GM18519 (cell line): ENCODE data around the gene BANF1.
A peak's percentile ranks its signal among the peaks of the same experiment; 100 is the strongest.

Experiments
- ATAC-seq: cut with Tn5 transposase; IDR thresholded peaks from one replicate; pipeline ENCODE4 v1.9.1; 2021; ENCODE audit warnings: mild to moderate bottlenecking, moderate library complexity; ENCODE audit not compliant: unreplicated experiment, low FRiP score

Gene BANF1

GRCh38 chr11:66035653-66036333, 33.5 kb downstream of the BANF1 start:
- ATAC-seq = no peak

GRCh38 chr11:66036334-66036710, 34.0 kb downstream of the BANF1 start:
- no peak for ATAC-seq

DNA sequence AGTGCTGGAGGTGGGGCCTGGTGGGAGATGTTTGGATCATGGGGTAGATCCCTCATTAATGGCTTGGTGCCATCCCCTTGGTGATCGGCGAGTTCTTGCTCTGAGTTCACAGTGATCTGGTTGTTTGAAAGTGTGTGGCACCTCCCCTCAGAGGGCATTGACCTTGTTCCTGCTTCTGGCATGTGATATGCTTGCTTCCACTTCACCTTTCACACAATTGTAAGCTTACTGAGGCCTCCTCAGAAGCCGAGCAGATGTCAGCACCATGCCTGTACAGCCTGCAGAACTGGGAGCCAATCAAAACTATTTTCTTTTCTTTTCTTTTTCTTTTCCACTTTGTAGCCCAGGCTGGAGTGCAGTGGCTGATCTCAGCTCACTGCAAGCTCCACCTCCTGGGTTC, 35.0 kb downstream of the BANF1 start:
- ATAC-seq = no peak

DNA sequence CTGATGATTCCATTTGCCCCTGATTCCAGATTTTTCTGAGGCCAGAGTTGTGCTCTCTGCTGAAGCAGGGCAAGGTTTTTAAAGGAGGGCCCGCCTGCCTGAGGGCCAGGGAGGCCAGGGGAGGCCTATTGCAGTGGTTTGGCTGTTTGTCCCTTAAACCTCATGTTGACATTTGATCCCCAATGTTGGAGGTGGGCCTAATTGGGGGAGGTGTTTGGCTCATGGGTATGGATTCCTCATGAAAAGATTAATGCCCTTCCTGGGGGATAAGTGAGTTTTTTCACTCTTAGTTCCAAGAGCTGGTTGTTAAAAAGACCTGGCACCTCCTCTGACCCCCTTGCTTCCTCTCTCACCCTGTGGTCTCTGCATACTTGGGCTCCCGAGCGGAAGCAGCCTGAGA, 37.5 kb downstream of the BANF1 start:
- ATAC-seq = no peak

- ATAC-seq = no peak
Measured at GRCh38 chr11:66042227-66042995, 40.1 kb downstream of the BANF1 start.

DNA sequence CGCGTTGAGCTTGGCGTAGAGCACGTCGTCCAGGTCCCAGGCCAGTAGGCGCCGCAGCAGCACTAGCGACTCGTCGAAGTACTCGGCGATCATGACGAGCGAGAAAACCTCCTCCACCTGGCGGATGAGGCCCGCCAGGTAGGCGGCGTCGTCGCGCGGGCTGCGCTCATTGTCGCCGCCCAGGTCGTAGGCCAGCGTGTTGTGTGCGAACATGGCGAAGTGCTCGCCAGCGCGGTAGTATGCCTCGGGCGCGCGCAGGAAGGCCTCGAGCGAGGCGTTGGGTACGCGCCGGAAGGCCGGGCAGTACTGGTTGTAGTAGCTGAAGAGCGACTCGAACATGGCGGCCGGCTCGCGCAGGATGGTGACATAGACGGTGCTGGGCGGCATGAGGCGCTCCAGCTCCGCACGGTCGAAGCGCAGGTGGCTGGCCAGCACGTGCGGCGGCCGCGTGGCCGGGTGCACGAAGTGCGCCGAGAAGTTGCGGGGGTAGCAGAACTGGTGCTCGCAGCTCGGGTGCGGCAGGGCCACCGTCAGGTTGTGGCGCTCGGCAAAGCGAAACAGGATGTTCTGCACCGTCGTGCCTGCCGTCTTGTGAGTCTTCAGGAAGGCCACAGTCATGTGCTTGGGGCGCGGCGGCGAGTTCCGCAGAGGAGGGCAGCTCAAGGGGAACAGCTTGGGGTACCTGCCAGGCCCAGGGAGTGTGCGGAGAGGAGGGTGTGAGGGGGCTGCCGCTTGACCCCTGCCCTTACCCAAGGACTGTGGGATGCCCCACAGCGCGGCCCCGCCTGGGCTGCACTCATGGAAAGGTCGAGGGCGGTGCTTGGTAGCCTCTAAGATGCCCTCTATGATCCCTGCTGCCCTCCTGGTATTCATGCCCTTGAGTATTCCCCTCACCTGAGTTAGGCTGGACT, 40.9 kb downstream of the BANF1 start:
- ATAC-seq = no peak

GRCh38 chr11:66044757-66045156, 42.5 kb downstream of the BANF1 start:
- no peak for ATAC-seq

GRCh38 chr11:66045177-66045639, 42.9 kb downstream of the BANF1 start:
- no peak for ATAC-seq

DNA sequence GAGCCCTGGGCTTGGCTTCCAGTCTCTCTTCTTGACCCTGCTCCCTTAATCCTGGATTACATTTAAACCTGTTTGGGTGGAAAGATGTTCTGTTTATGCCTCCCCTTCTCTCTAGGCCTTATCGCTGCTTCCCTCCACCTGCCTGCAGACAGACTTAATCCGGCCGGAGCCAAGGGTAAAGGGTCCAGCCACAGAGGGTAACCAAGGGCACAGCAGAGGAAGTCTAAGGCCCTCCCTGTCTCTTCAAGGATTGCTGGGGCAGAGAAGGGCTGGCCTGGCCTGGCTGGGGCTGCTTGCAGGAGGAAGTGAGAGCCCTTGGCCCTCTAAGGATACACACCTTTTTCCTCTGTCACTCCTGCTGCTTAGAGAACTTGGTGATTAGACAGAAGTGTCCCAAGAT, 44.6 kb downstream of the BANF1 start:
- ATAC-seq = no peak

DNA sequence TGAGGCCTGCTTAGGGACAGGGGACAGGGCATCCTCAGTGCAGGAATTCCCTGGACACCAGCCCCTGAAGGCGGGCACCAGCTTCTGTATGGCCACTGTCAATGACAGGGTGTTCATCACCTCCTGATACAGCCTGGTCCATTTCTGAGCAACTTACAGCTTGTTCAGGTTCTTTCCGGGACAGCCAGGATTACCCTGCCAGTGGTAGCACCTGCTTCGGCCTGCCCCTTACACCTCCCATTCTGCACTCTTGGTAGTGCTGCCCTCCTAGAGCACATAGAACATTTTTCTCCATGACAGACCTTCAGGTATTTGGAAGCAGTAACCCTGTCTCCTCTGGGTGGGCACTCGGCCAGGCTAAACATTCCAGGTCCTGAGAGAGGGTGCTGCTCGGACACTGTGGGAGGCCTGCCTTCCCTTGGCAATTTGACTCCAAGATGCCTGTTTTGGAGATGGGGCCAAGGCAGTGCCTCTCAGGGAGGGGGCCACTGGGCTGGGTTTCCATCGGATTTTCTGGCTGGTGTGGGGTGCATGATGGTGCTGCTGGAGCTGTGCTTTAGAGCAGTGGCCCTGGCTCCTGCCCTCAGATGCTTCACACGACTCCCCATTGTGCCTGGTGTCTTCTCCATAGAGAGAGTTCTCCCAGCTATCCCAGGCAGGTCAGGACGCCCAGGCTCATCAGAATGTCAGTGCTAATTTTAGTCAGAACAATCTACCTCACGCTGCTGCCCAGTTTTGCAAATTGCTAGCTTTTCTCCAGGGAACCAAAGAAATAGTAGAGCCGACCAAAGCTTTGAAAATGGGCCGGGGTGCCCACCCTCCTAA, 45.5 kb downstream of the BANF1 start:
- ATAC-seq = no peak

DNA sequence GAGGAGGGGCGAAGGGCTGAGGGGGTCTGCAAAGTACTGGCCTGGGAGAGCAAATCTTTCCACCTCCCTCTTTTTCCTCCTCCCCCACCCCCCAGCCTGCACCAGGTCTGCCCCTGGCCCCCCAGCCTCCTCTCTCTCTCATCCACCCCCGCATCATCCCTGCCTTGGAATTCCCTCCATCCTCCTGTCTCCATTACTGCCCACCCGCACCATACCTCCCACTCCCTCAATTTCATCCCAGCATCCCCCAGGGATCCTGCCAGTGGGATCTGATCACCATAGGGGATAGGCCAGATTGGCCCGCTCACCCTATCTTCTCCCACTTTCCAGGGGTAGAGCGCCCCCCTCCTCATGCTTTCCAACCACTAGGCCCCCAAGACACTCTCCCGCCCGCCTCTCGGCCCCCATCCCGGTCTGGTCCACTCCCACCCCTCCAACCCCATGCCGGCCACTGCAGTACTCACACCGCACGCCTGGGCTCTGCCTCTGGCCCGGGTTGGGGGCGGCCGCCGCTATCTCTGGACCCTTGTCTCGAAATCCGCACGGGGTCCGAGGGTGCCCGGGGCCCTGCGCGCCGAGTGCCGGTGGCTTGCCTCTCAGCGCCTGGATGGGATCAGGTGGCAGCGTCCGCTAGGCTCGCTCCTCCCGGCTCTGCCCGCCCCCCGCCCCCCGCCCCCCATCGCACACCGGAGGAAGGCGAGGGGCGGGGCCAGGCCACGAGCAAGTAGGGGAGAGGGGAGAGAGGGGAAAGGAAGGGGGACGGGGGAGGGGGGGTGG, 46.4 kb downstream of the BANF1 start, which contains the start of gene GAL3ST3:
TSS of gene GAL3ST3 (minus strand) at position 615 of the 777 bp plus-strand sequence. CDS start 3,746 bp downstream, outside the sequence.
- no peak for ATAC-seq

DNA sequence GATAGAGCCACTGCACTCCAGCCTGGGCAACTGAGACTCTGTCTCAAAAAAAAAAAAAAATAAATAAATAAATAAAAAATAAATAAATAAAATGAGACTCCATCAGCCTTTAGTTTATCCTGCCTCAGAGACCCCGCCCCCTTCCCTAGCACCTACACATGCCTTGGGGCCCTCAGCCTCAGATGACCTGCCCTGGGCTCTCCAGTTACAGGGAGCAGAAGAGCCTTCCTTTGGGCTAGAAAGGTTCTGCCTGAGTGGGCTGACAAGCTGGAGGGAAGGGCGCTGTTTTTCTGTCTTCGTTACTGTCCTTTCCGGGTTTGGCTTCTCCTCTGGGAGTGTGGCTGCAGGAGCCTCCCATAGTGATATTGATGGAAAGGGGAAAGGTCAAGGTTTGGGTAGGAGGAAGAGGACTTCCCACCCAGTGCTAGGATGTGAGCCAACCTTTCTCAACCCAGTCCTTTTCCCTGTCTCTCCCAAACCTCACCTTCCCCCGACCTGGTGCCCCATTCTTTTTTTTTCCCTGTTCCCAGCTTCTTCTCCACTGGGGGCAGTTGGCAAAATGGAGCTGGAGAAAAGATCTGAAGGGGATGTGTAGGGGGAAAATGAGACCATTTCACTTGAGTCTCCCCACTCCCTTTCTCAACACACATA, 48.4 kb downstream of the BANF1 start:
- no peak for ATAC-seq

GRCh38 chr11:66051371-66051765, 49.1 kb downstream of the BANF1 start:
- no peak for ATAC-seq

GRCh38 chr11:66051766-66052663, 49.7 kb downstream of the BANF1 start, which contains the start of gene SF3B2:
Gene SF3B2 (plus strand): TSS chr11:66052364. CDS start chr11:66052385, 21 bp downstream.
- peak; percentile 91 for ATAC-seq

DNA sequence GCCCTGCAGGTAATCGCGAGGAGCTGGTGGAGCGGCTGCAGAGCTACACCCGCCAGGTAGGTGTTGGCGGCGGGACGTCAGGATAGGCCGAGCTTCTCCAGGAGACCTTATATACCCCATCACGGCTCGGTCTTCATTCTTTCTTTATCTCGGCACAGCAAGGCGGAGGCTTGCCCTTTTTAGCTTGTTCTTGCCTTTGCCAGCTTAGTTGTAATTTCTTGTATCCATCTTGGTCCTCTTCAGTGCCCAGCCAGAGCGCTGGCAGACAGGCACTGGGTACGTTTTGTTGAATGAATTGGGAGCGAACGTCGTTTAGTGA, 50.3 kb downstream of the BANF1 start:
- no peak for ATAC-seq
